ENCODE results near the gene ZNF333. TPM values are rescaled to one million over a fixed set of nuclear protein-coding genes. Genes with fewer than 3 reads are reported as not detected.

The ZNF333 gene
- total RNA-seq, 1 donor from 2014 or later = 20.4 TPM

- Mint-ChIP-seq H3K27ac (no peak overlapping the region), H3K4me1 (no peaks in the 10 kb centered on the region), H3K36me3 (no peaks in the 10 kb centered on the region), H3K4me3 (no peak overlapping the region), H3K9me3 (peaks cover 10% of the 10 kb centered on the region), H3K27me3 (ENCODE audit: insufficient read depth, low read depth) (peaks cover 11% of the 10 kb centered on the region)
- Histone ChIP-seq H3K9ac (no peak overlapping the region), H3K27me3 (no peaks in the 10 kb centered on the region), H3K4me3 (no peak overlapping the region), H3K27ac (no peak overlapping the region), H3K79me2 (ENCODE audit: low read depth) (no peaks in the 10 kb centered on the region), H3F3A (ENCODE audit: low read depth) (no peaks in the 10 kb centered on the region), H3K4me2 (no peak overlapping the region), H3K4me1 (no peaks in the 10 kb centered on the region), H3K9me3 (ENCODE audit: low read depth) (no peaks in the 10 kb centered on the region), H3K36me3 (no peaks in the 10 kb centered on the region), H4K20me1 (ENCODE audit: low read depth) (no peaks in the 10 kb centered on the region), H2AFZ (replicated peaks) (no peak overlapping the region)
- no peak for DNase-seq (ENCODE audit: low spot score)
- no peak for TF ChIP-seq EZH2 (IDR thresholded peaks at IDR 0.05)
- TF ChIP-seq EZH2phosphoT487 (IDR thresholded peaks at IDR 0.05) = no peak
- TF ChIP-seq CTCF (IDR thresholded peaks at IDR 0.05) = no peak
These were observed 43.7 kb downstream of the ZNF333 start for GRCh38 chr19:14733574-14733973.

GRCh38 chr19:14735915-14736314 is 46.1 kb downstream of the ZNF333 start:
- Mint-ChIP-seq H3K9me3 (peaks cover 5% of the 10 kb centered on the region), H3K36me3 (no peaks in the 10 kb centered on the region), H3K27me3 (ENCODE audit: insufficient read depth, low read depth) (peaks cover 10% of the 10 kb centered on the region), H3K4me3 (no peak overlapping the region), H3K27ac (no peak overlapping the region), H3K4me1 (no peaks in the 10 kb centered on the region)
- TF ChIP-seq CTCF (IDR thresholded peaks at IDR 0.05) (no peak), EZH2 (IDR thresholded peaks at IDR 0.05) (no peak), EZH2phosphoT487 (IDR thresholded peaks at IDR 0.05) (no peak)
- Histone ChIP-seq H4K20me1 (ENCODE audit: low read depth) (no peaks in the 10 kb centered on the region), H3K4me1 (no peaks in the 10 kb centered on the region), H3K4me3 (no peak overlapping the region), H3K27me3 (no peaks in the 10 kb centered on the region), H3K27ac (no peak overlapping the region), H3F3A (ENCODE audit: low read depth) (no peaks in the 10 kb centered on the region), H3K4me2 (no peak overlapping the region), H3K9ac (no peak overlapping the region), H3K36me3 (no peaks in the 10 kb centered on the region), H2AFZ (replicated peaks) (no peak overlapping the region), H3K9me3 (ENCODE audit: low read depth) (no peaks in the 10 kb centered on the region), H3K79me2 (ENCODE audit: low read depth) (no peaks in the 10 kb centered on the region)
- no peak for DNase-seq (ENCODE audit: low spot score)

GRCh38 chr19:14746886-14747285 is 57.0 kb downstream of the ZNF333 start:
- H3K4me3 ChIP-seq = no peak overlapping the region
- H3K27me3 ChIP-seq = no peaks in the 10 kb centered on the region
- H3K36me3 Mint-ChIP-seq = no peaks in the 10 kb centered on the region
- DNase-seq (ENCODE audit: low spot score) = no peak
- H3K4me1 ChIP-seq = no peaks in the 10 kb centered on the region
- peaks cover 2% of the 10 kb centered on the region for H3K9me3 Mint-ChIP-seq
- H3K27ac ChIP-seq = no peak overlapping the region
- peaks cover 5% of the 10 kb centered on the region for H3F3A ChIP-seq (ENCODE audit: low read depth)
- no peaks in the 10 kb centered on the region for H3K79me2 ChIP-seq (ENCODE audit: low read depth)
- H3K4me1 Mint-ChIP-seq = no peaks in the 10 kb centered on the region
- no peaks in the 10 kb centered on the region for H3K36me3 ChIP-seq
- H3K4me3 Mint-ChIP-seq = no peak overlapping the region
- H3K9ac ChIP-seq = no peak overlapping the region
- H3K9me3 ChIP-seq (ENCODE audit: low read depth) = no peaks in the 10 kb centered on the region
- H3K27me3 Mint-ChIP-seq (ENCODE audit: insufficient read depth, low read depth) = peaks cover 3% of the 10 kb centered on the region
- TF ChIP-seq CTCF (IDR thresholded peaks at IDR 0.05) (no peak), EZH2phosphoT487 (IDR thresholded peaks at IDR 0.05) (no peak), EZH2 (IDR thresholded peaks at IDR 0.05) (no peak)
- H4K20me1 ChIP-seq (ENCODE audit: low read depth) = no peaks in the 10 kb centered on the region
- no peak overlapping the region for H2AFZ ChIP-seq (replicated peaks)
- no peak overlapping the region for H3K27ac Mint-ChIP-seq
- no peak overlapping the region for H3K4me2 ChIP-seq
